H1 (cell line): ENCODE data around the gene CTAGE1. TPM values are rescaled to one million over a fixed set of nuclear protein-coding genes. Genes with fewer than 3 reads are reported as not detected.

ENCODE experiments used
- CTCF ChIA-PET: fragments of 300-600 bp; sonication (Branson Sonifier 250); formaldehyde crosslinking; loops from one replicate; lab custom pipeline; 2021; ENCODE audit not compliant: partially characterized antibody; lab: Charles Lee
- POLR2A ChIA-PET: fragments of 300-600 bp; sonication (Branson Sonifier 250); formaldehyde crosslinking; loops from one replicate; lab custom pipeline; 2021; ENCODE audit warnings: inconsistent platforms; ENCODE audit not compliant: partially characterized antibody; lab: Charles Lee
- DNase-seq, 2 experiments: peaks; one replicate each; pipeline versions ENCODE4 v3.0.0 to v3.0.0-alpha.2; 2010 to 2022; ENCODE audit warnings: low spot score in 2 of 2, low read depth in 1 of 2, mixed read lengths in 1 of 2
- FAIRE-seq: peaks from 2 replicates; lab custom pipeline; 2011; peaks lifted over from hg19 to GRCh38; lab: Jason Lieb, UNC
- H2AFZ ChIP-seq: 2 replicates; pipeline ENCODE4 v1.8.1; 2012; ENCODE audit warnings: low read length, inconsistent platforms
- H2AK5ac ChIP-seq: 2 replicates; pipeline ENCODE4 v1.6.1; 2013; ENCODE audit warnings: low read depth, low read length
- H2BK120ac ChIP-seq: replicated peaks from 2 replicates; pipeline ENCODE3; 2013; ENCODE audit warnings: low read depth, low read length, inconsistent platforms
- H2BK12ac ChIP-seq: 2 replicates; pipeline ENCODE4 v1.6.1; 2013; ENCODE audit warnings: low read depth, low read length
- H2BK15ac ChIP-seq: 2 replicates; pipeline ENCODE4 v1.6.1; 2013; ENCODE audit warnings: low read length
- H2BK20ac ChIP-seq: 2 replicates; pipeline ENCODE4 v1.6.1; 2013; ENCODE audit warnings: low read length
- H2BK5ac ChIP-seq: 2 replicates; pipeline ENCODE4 v1.6.1; 2013; ENCODE audit warnings: low read depth, low read length
- H3K14ac ChIP-seq: 2 replicates; pipeline ENCODE4 v1.6.1; 2013; ENCODE audit warnings: inconsistent platforms; ENCODE audit not compliant: insufficient read length
- H3K18ac ChIP-seq: 2 replicates; pipeline ENCODE4 v1.6.1; 2013; ENCODE audit warnings: low read length; ENCODE audit errors: extremely low read depth
- H3K23ac ChIP-seq: 2 replicates; pipeline ENCODE4 v1.6.1; 2013; ENCODE audit warnings: inconsistent platforms; ENCODE audit not compliant: insufficient read length
- H3K23me2 ChIP-seq: 2 replicates; pipeline ENCODE4 v1.6.1; 2013; ENCODE audit warnings: low read depth, low read length
- H3K27ac ChIP-seq: 2 replicates; pipeline ENCODE4 v1.6.1; 2011; ENCODE audit warnings: low read depth, low read length, inconsistent platforms
- H3K27me3 ChIP-seq, 4 experiments: replicated peaks in 1 of 4; 1 replicate in 1 of 4; 2 replicates in 3 of 4; pipeline versions ENCODE4 v1.6.1 to v1.8.1; 2011 to 2013; ENCODE audit warnings: low read length in 3 of 4, mild to moderate bottlenecking in 3 of 4, inconsistent platforms in 2 of 4, mixed read lengths in 2 of 4, moderate library complexity in 1 of 4; ENCODE audit not compliant: control insufficient read depth in 3 of 4, insufficient read depth in 3 of 4; ENCODE audit errors: extremely low read depth in 1 of 4
- H3K36me3 ChIP-seq, 4 experiments: 2 replicates each; pipeline versions ENCODE4 v1.6.1 to v1.8.1; 2011 to 2013; ENCODE audit warnings: mild to moderate bottlenecking in 4 of 4, low read length in 3 of 4, moderate library complexity in 2 of 4, control low read depth in 1 of 4, inconsistent platforms in 1 of 4; ENCODE audit not compliant: insufficient read depth in 4 of 4, control insufficient read depth in 2 of 4
- H3K4ac ChIP-seq: replicated peaks from 2 replicates; pipeline ENCODE3; 2013; ENCODE audit warnings: low read length, low read depth, mixed read lengths, inconsistent platforms; ENCODE audit not compliant: insufficient read length
- H3K4me1 ChIP-seq, 4 experiments: replicated peaks in 1 of 4; 1 replicate in 1 of 4; 2 replicates in 3 of 4; pipeline versions ENCODE4 v1.6.1 to v1.8.1; 2011 to 2013; ENCODE audit warnings: low read length in 3 of 4, inconsistent platforms in 2 of 4, mixed read lengths in 1 of 4; ENCODE audit not compliant: insufficient read depth in 4 of 4, control insufficient read depth in 3 of 4
- H3K4me2 ChIP-seq, 2 experiments: 2 replicates each; pipeline versions ENCODE4 v1.6.1 to v1.8.1; 2011 to 2013; ENCODE audit warnings: low read depth in 2 of 2, low read length in 2 of 2, control low read depth in 1 of 2, inconsistent platforms in 1 of 2, mild to moderate bottlenecking in 1 of 2; ENCODE audit not compliant: insufficient read depth in 1 of 2
- H3K4me3 ChIP-seq, 4 experiments: fragments of 200-600, 300-600 bp in 1 of 4; sonication (generic), shearing (Covaris generic), sonication (Bioruptor Twin) in 1 of 4; 2 replicates each; pipeline versions ENCODE4 v1.5.1 to v1.8.1; 2011 to 2016; ENCODE audit warnings: low read length in 4 of 4, low read depth in 3 of 4, control low read depth in 2 of 4, inconsistent platforms in 2 of 4, mild to moderate bottlenecking in 2 of 4, mixed read lengths in 1 of 4, moderate library complexity in 1 of 4; ENCODE audit not compliant: insufficient read depth in 2 of 4; ENCODE audit errors: extremely low read depth in 1 of 4
- H3K56ac ChIP-seq: replicated peaks from 2 replicates; pipeline ENCODE3; 2013; ENCODE audit warnings: low read depth, mild to moderate bottlenecking, mixed read lengths, low read length, inconsistent platforms; ENCODE audit not compliant: insufficient read length
- H3K79me1 ChIP-seq: 2 replicates; pipeline ENCODE4 v1.6.1; 2013; ENCODE audit warnings: low read depth, low read length, control low read depth
- H3K79me2 ChIP-seq, 2 experiments: 2 replicates each; pipeline versions ENCODE4 v1.6.1 to v1.8.1; 2012 to 2013; ENCODE audit warnings: low read length in 2 of 2, mild to moderate bottlenecking in 2 of 2, inconsistent platforms in 1 of 2; ENCODE audit not compliant: insufficient read depth in 2 of 2, control insufficient read depth in 1 of 2
- H3K9ac ChIP-seq, 4 experiments: replicated peaks in 1 of 4; 1 replicate in 1 of 4; 2 replicates in 3 of 4; pipeline versions ENCODE4 v1.6.1 to v1.8.1; 2011 to 2013; ENCODE audit warnings: low read depth in 3 of 4, low read length in 3 of 4, control low read depth in 2 of 4, mild to moderate bottlenecking in 2 of 4, moderate library complexity in 2 of 4, inconsistent platforms in 1 of 4; ENCODE audit errors: extremely low read depth in 1 of 4
- H3K9me3 ChIP-seq, 2 experiments: 2 replicates each; pipeline versions ENCODE4 v1.6.1 to v1.8.1; 2012 to 2013; ENCODE audit warnings: mild to moderate bottlenecking in 2 of 2, moderate library complexity in 2 of 2, control low read depth in 1 of 2, inconsistent platforms in 1 of 2, low read depth in 1 of 2, low read length in 1 of 2, mixed read lengths in 1 of 2; ENCODE audit not compliant: insufficient read depth in 2 of 2
- H4K20me1 ChIP-seq, 2 experiments: replicated peaks in 1 of 2; 2 replicates each; pipeline versions ENCODE3 to v1.8.1; 2011 to 2013; ENCODE audit warnings: inconsistent platforms in 2 of 2, low read length in 2 of 2, mild to moderate bottlenecking in 1 of 2; ENCODE audit not compliant: insufficient read depth in 2 of 2, control insufficient read depth in 1 of 2
- H4K5ac ChIP-seq: 2 replicates; pipeline ENCODE4 v1.6.1; 2013; ENCODE audit warnings: low read length, low read depth, mixed read lengths, inconsistent platforms; ENCODE audit not compliant: insufficient read length
- H4K8ac ChIP-seq: 2 replicates; pipeline ENCODE4 v1.8.0; 2013; ENCODE audit warnings: mild to moderate bottlenecking, moderate library complexity, low read length, inconsistent platforms; ENCODE audit not compliant: insufficient read depth; ENCODE audit errors: extremely low read depth
- H4K91ac ChIP-seq: replicated peaks from 2 replicates; pipeline ENCODE3; 2013; ENCODE audit warnings: low read length, mixed read lengths, inconsistent platforms; ENCODE audit not compliant: insufficient read length
- CBX8 ChIP-seq: fragments of 300-800, 300-1000 bp; sonication (generic); IDR thresholded peaks from 2 replicates; pipeline ENCODE4 v1.7.1; 2016; ENCODE audit warnings: low read depth, low read length, borderline replicate concordance
- CEBPB ChIP-seq: IDR thresholded peaks from 2 replicates; pipeline ENCODE4 v1.6.1; 2012; ENCODE audit warnings: low read depth, low read length
- CHD1 ChIP-seq: IDR thresholded peaks from 2 replicates; pipeline ENCODE4 v1.6.1; 2012; ENCODE audit warnings: low read depth, low read length, improper control_type of control experiment
- CHD2 ChIP-seq: IDR thresholded peaks from 2 replicates; pipeline ENCODE4 v1.6.1; 2012; ENCODE audit warnings: low read length, improper control_type of control experiment
- GABPA ChIP-seq: IDR thresholded peaks from 2 replicates; pipeline ENCODE4 v1.6.1; 2011; ENCODE audit warnings: mild to moderate bottlenecking, low read length, moderate library complexity, borderline replicate concordance; ENCODE audit not compliant: insufficient read depth
- HDAC2 ChIP-seq, 2 experiments: fragments of 300-600 bp in 1 of 2; sonication (generic) in 1 of 2; IDR thresholded peaks; 2 replicates each; pipeline ENCODE4 v1.6.1; 2011 to 2012; ENCODE audit warnings: low read depth in 2 of 2, low read length in 2 of 2, mild to moderate bottlenecking in 2 of 2, moderate library complexity in 2 of 2, borderline replicate concordance in 1 of 2, inconsistent platforms in 1 of 2
- KDM5A ChIP-seq: fragments of 200-600 bp; IDR thresholded peaks from 2 replicates; pipeline ENCODE4 v1.7.1; 2012; ENCODE audit warnings: mild to moderate bottlenecking, low read length, inconsistent platforms, mixed read lengths
- RAD21 ChIP-seq, 2 experiments: IDR thresholded peaks in 1 of 2; conservative IDR thresholded peaks in 1 of 2; 2 replicates each; pipeline ENCODE4 v1.6.1; 2011; ENCODE audit warnings: low read depth in 2 of 2, low read length in 2 of 2, improper control_type of control experiment in 1 of 2, inconsistent platforms in 1 of 2, mild to moderate bottlenecking in 1 of 2, moderate library complexity in 1 of 2
- SAP30 ChIP-seq: fragments of 300-600 bp; sonication (generic); IDR thresholded peaks from 2 replicates; pipeline ENCODE4 v1.7.1; 2012; ENCODE audit warnings: low read length, moderate library complexity, mild to moderate bottlenecking, inconsistent platforms; ENCODE audit not compliant: insufficient read depth, insufficient replicate concordance
- SIN3A ChIP-seq, 2 experiments: IDR thresholded peaks in 1 of 2; conservative IDR thresholded peaks in 1 of 2; 2 replicates each; pipeline ENCODE4 v1.6.1; 2011 to 2012; ENCODE audit warnings: low read length in 2 of 2, improper control_type of control experiment in 1 of 2, low read depth in 1 of 2, mild to moderate bottlenecking in 1 of 2
- SIX5 ChIP-seq: IDR thresholded peaks from 2 replicates; pipeline ENCODE4 v1.6.1; 2011; ENCODE audit warnings: mild to moderate bottlenecking, low read depth, low read length
- SP1 ChIP-seq: IDR thresholded peaks from 2 replicates; pipeline ENCODE4 v1.6.1; 2011; ENCODE audit warnings: low read depth, low read length
- TBP ChIP-seq: IDR thresholded peaks from 2 replicates; pipeline ENCODE4 v1.6.1; 2011; ENCODE audit warnings: low read depth, low read length, improper control_type of control experiment
- TCF12 ChIP-seq: IDR thresholded peaks from 2 replicates; pipeline ENCODE4 v1.6.1; 2011; ENCODE audit warnings: low read depth, mild to moderate bottlenecking, low read length
- TEAD4 ChIP-seq: IDR thresholded peaks from 2 replicates; pipeline ENCODE4 v1.6.1; 2012; ENCODE audit warnings: low read depth, low read length, inconsistent platforms, mixed read lengths
- WGBS, 2 experiments: shearing (Covaris generic) in 1 of 2; methylation state at CpG; one replicate each; pipeline versions ENCODE4 v1.1.6 to v1.1.7; 2013 to 2015; ENCODE audit warnings: low lambda C conversion rate in 2 of 2, mixed read lengths in 2 of 2, inconsistent platforms in 1 of 2, low coverage in 1 of 2, missing lambda C conversion rate in 1 of 2; ENCODE audit not compliant: insufficient replicate concordance in 2 of 2, insufficient coverage in 1 of 2, insufficient read length in 1 of 2; ENCODE audit errors: extremely low coverage in 1 of 2, missing lambda C conversion rate in 1 of 2; 5-methylcytosine and 5-hydroxymethylcytosine counted together
- polyA plus RNA-seq, 7 experiments: library from polyadenylated mRNA; depleted of rRNA in 3 of 7; stranded (reverse) in 5 of 7; unstranded in 2 of 7; fragments of >200 nt in 5 of 7; fragments of 200-250 nt in 2 of 7; gene quantifications; 1 replicate in 5 of 7; 2 replicates in 1 of 7; 4 replicates in 1 of 7; pipeline versions ENCODE4 v1.2.1 to v1.2.3, GENCODE V29; 2011 to 2013; ENCODE audit warnings: missing spikeins in 2 of 7, mixed read lengths in 2 of 7
- total RNA-seq: library from RNA; stranded (reverse); fragmentation: NEBNext Ultra II Directional; extraction: Animal tissue kit (Norgen Biotek cat#: 25700); gene quantifications from 2 replicates; pipeline ENCODE4 v1.2.1, GENCODE V29; 2021

The CTAGE1 gene
- total and polyA plus RNA-seq, 2 of the 8 experiments (the other 6 are each of a cell fraction or from before 2014, with no cell fraction given) = not detected

DNA sequence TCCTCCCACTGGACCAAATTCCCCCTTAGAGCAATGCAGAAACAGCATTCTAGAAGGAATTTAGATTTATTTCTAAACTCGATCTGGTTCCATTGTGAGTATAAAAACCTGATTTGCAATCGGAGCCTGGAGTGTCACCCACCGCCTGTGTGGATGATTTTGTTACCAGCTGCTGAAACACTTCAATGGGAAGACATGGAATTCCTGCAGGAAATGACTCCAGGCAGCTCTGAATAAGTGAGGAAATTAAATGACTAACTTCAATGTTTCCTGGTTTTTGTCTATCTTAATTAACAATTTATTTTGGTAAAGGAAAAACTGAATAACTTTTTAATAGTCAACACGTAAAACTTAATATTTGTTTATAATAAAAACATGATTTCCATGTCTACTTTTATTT lies 19.3 kb downstream of the CTAGE1 start:
- no peaks in the 10 kb centered on the region for H3K27me3 ChIP-seq
- no peak overlapping the region for H2AK5ac ChIP-seq
- no peak overlapping the region for H3K4ac ChIP-seq
- H3K36me3 ChIP-seq = no peaks in the 10 kb centered on the region
- no peaks in the 10 kb centered on the region for H3K79me1 ChIP-seq
- H3K14ac ChIP-seq = no peak overlapping the region
- no peak overlapping the region for H2BK12ac ChIP-seq
- ChIA-PET POLR2A (no interaction called here), CTCF (interaction anchor here (1.0 to 1.9 kb wide), 5 partner anchors 10 to 178 kb away, joined by 3 to 6 read pairs (median 3); no protein-coding TSS in a partner anchor)
- H2AFZ ChIP-seq = no peak overlapping the region
- no peak overlapping the region for H2BK120ac ChIP-seq
- 63% methylated on average over 4 of the region's 4 CpGs; no CpG with 5 or more reads in 1 of the 2 experiments for WGBS, 2 experiments
- H3K4me1 ChIP-seq = peaks cover 0 to 5% (median 1%) of the 10 kb centered on the region in 4 experiments; a peak in 1 of 7 replicates
- H4K8ac ChIP-seq = no peak overlapping the region
- H3K56ac ChIP-seq = no peak overlapping the region
- H4K5ac ChIP-seq = no peak overlapping the region
- no peak overlapping the region for H3K4me2 ChIP-seq
- no peak overlapping the region for H2BK5ac ChIP-seq
- H3K27ac ChIP-seq = no peak overlapping the region
- no peak overlapping the region for H3K9ac ChIP-seq
- H3K79me2 ChIP-seq = no peaks in the 10 kb centered on the region
- no peak overlapping the region for H4K91ac ChIP-seq
- H3K4me3 ChIP-seq = no peak overlapping the region
- no peak overlapping the region for H3K18ac ChIP-seq
- no peaks in the 10 kb centered on the region for H3K23me2 ChIP-seq
- no peak overlapping the region for H2BK20ac ChIP-seq
- H4K20me1 ChIP-seq = no peaks in the 10 kb centered on the region
- no peaks in the 10 kb centered on the region for H3K9me3 ChIP-seq
- FAIRE-seq (no peak), DNase-seq (no peak)
- no peak overlapping the region for H2BK15ac ChIP-seq
- no peak overlapping the region for H3K23ac ChIP-seq
- TF ChIP-seq SIX5 = no peak
- no peak for TF ChIP-seq KDM5A
- TF ChIP-seq GABPA = no peak
- no peak for TF ChIP-seq TCF12
- no peak for TF ChIP-seq SIN3A (conservative IDR thresholded peaks at IDR 0.05 in 1 of 2, IDR thresholded peaks at IDR 0.05 in 1 of 2; ENCODE audit: low read depth in 1 of 2, low read length in 2 of 2)
- TF ChIP-seq CBX8 = no peak
- no peak for TF ChIP-seq CHD1
- TF ChIP-seq SP1 = no peak
- TF ChIP-seq CHD2 = no peak
- TF ChIP-seq HDAC2 (IDR thresholded peaks at IDR 0.05; ENCODE audit: borderline replicate concordance in 1 of 2, low read depth in 2 of 2, low read length in 2 of 2) = no peak
- TF ChIP-seq CEBPB = no peak
- no peak for TF ChIP-seq RAD21 (IDR thresholded peaks at IDR 0.05 in 1 of 2, conservative IDR thresholded peaks at IDR 0.05 in 1 of 2; ENCODE audit: low read depth in 2 of 2, low read length in 2 of 2)
- TF ChIP-seq TEAD4 = no peak
- TF ChIP-seq TBP = no peak
- no peak for TF ChIP-seq SAP30
